GM12878 (cell line): ENCODE results near the gene TGFBRAP1. TPM values are rescaled to one million over a fixed set of nuclear protein-coding genes. Genes with fewer than 3 reads are reported as not detected.

Experiments
- ATAC-seq: fragments of 200-7000 bp; cut with Tn5 transposase; 3 replicates; pipeline ENCODE4 v1.9.1; 2020; ENCODE audit warnings: mild to moderate bottlenecking, moderate library complexity
- BruUV-seq: library from RNA; stranded (reverse); fragments of 400-500 nt; replicated peaks from 2 replicates; lab custom pipeline; 2021; lab: Mats Ljungman, UMichigan
- CTCF ChIA-PET: fragments of 300-600 bp; sonication (Branson Sonifier 250); formaldehyde crosslinking; extraction: SDS; loops from one replicate; lab custom pipeline; 2021; ENCODE audit warnings: inconsistent platforms; lab: Yijun Ruan, JAX
- POLR2A ChIA-PET: fragments of 350-600 bp; formaldehyde crosslinking; extraction: SDS; loops from one replicate; lab custom pipeline; 2021; ENCODE audit warnings: inconsistent platforms; lab: Charles Lee
- RAD21 ChIA-PET: fragments of 300-600 bp; sonication (Branson Sonifier 250); formaldehyde crosslinking; loops from one replicate; lab custom pipeline; 2023; ENCODE audit warnings: antibody characterized with exemption; ENCODE audit not compliant: unreplicated experiment; lab: Charles Lee
- SMC1A ChIA-PET: fragments of 300-600 bp; sonication (Branson Sonifier 250); formaldehyde crosslinking; loops from one replicate; lab custom pipeline; 2023; ENCODE audit not compliant: unreplicated experiment, uncharacterized antibody; lab: Charles Lee
- DNase-seq: peaks from one replicate; pipeline ENCODE4 v3.0.0-alpha.2; 2011; ENCODE audit warnings: low read depth, low spot score
- FAIRE-seq: peaks from 3 replicates; lab custom pipeline; 2011; peaks lifted over from hg19 to GRCh38; lab: Jason Lieb, UNC
- H2AFZ ChIP-seq: 2 replicates; pipeline ENCODE4 v1.6.0; 2011; ENCODE audit warnings: low read depth, low read length, control low read depth; ENCODE audit not compliant: control insufficient read depth
- H3K27ac ChIP-seq: 2 replicates; pipeline ENCODE4 v1.5.1; 2011; ENCODE audit warnings: control low read depth; ENCODE audit not compliant: control insufficient read depth, insufficient read depth
- H3K27me3 ChIP-seq, 2 experiments: replicated peaks in 1 of 2; 2 replicates each; pipeline versions ENCODE4 v1.6.0 to v1.6.1; 2011; ENCODE audit warnings: low read length in 1 of 2; ENCODE audit not compliant: control insufficient read depth in 2 of 2, insufficient read depth in 2 of 2
- H3K36me3 ChIP-seq, 2 experiments: 2 replicates each; pipeline ENCODE4 v1.5.1; 2011; ENCODE audit warnings: low read length in 1 of 2; ENCODE audit not compliant: control insufficient read depth in 2 of 2, insufficient read depth in 2 of 2
- H3K4me1 ChIP-seq: 2 replicates; pipeline ENCODE4 v1.6.1; 2011; ENCODE audit warnings: mild to moderate bottlenecking, low read length, moderate library complexity, mixed read lengths; ENCODE audit not compliant: control insufficient read depth, insufficient read depth
- H3K4me2 ChIP-seq: 2 replicates; pipeline ENCODE4 v1.6.0; 2011; ENCODE audit warnings: control low read depth; ENCODE audit not compliant: control insufficient read depth, insufficient read depth
- H3K4me3 ChIP-seq: fragments of 200-600 bp; sonication (generic); 2 replicates; pipeline ENCODE4 v1.5.1; 2016
- H3K79me2 ChIP-seq: 2 replicates; pipeline ENCODE4 v1.6.0; 2011; ENCODE audit warnings: low read length; ENCODE audit not compliant: control insufficient read depth, insufficient read depth
- H3K9ac ChIP-seq: 2 replicates; pipeline ENCODE4 v1.8.0; 2011; ENCODE audit warnings: low read length, control low read depth, mixed read lengths; ENCODE audit not compliant: control insufficient read depth, insufficient read depth
- H3K9me3 ChIP-seq: replicated peaks from 3 replicates; pipeline ENCODE4 v1.5.1; 2011; ENCODE audit warnings: mild to moderate bottlenecking, low read length; ENCODE audit not compliant: control insufficient read depth, insufficient read depth
- H4K20me1 ChIP-seq: 2 replicates; pipeline ENCODE4 v1.6.0; 2011; ENCODE audit not compliant: control insufficient read depth, insufficient read depth
- CREM ChIP-seq: IDR thresholded peaks from 2 replicates; pipeline ENCODE4 v1.6.1; 2014; ENCODE audit warnings: antibody characterized with exemption, low read depth
- IRF4 ChIP-seq: IDR thresholded peaks from 2 replicates; pipeline ENCODE4 v1.6.1; 2011; ENCODE audit warnings: low read depth, low read length
- LARP7 ChIP-seq: fragments of 450-650 bp; IDR thresholded peaks from 2 replicates; pipeline ENCODE4 v1.6.1; 2017; ENCODE audit warnings: mild to moderate bottlenecking
- NR2F1 ChIP-seq: fragments of 450-650 bp; conservative IDR thresholded peaks from 2 replicates; pipeline ENCODE4 v1.6.1; 2017; ENCODE audit warnings: mild to moderate bottlenecking
- RELA ChIP-seq: fragments of 450-650 bp; IDR thresholded peaks from 2 replicates; pipeline ENCODE4 v1.8.0; 2014; ENCODE audit warnings: borderline replicate concordance; ENCODE audit not compliant: partially characterized antibody
- REST ChIP-seq: IDR thresholded peaks from 2 replicates; pipeline ENCODE4 v1.6.1; 2012; ENCODE audit warnings: mild to moderate bottlenecking, low read depth, low read length
- RFX5 ChIP-seq: IDR thresholded peaks from 2 replicates; pipeline ENCODE4 v1.6.1; 2011; ENCODE audit warnings: low read depth, low read length, improper control_type of control experiment
- ZNF217 ChIP-seq: fragments of 450-650 bp; IDR thresholded peaks from 2 replicates; pipeline ENCODE4 v1.6.1; 2017; ENCODE audit warnings: antibody characterized with exemption, mild to moderate bottlenecking
- WGBS: methylation state at CpG from one replicate; pipeline ENCODE4 v1.1.6; 2016; ENCODE audit warnings: low lambda C conversion rate; ENCODE audit not compliant: insufficient replicate concordance, insufficient coverage; ENCODE audit errors: missing lambda C conversion rate; 5-methylcytosine and 5-hydroxymethylcytosine counted together
- in situ Hi-C: fragments of 300-500 bp; cut with MboI; formaldehyde crosslinking; loops from 9 replicates; pipeline ENCODE4 v1.14.3; 2018; ENCODE audit warnings: mixed read lengths
- intact Hi-C: fragments of 100-400 bp; cut with micrococcal nuclease; formaldehyde crosslinking; loops from one replicate; pipeline ENCODE4 v1.14.2; 2022; ENCODE audit not compliant: unreplicated experiment
- polyA plus RNA-seq, 11 experiments: library from polyadenylated mRNA; depleted of rRNA in 4 of 11; unstranded in 6 of 11; stranded (reverse) in 5 of 11; fragments of >200 nt; fragmentation: Nextera tagmentation in 4 of 11; fragmentation: Illumina TruSeq in 1 of 11; extraction: Ambion mirVana in 4 of 11; extraction: Trizol in 1 of 11; gene quantifications; 1 replicate in 1 of 11; 2 replicates in 10 of 11; pipeline versions ENCODE4 v1.2.1 to v1.2.3, GENCODE V29; 2011 to 2016; ENCODE audit warnings: inconsistent platforms in 2 of 11, missing spikeins in 2 of 11, low read depth in 1 of 11
- total RNA-seq, 4 experiments: library from RNA; depleted of rRNA in 3 of 4; stranded (reverse); fragments of >200 nt in 3 of 4; fragmentation: Illumina TruSeq in 1 of 4; extraction: Trizol in 1 of 4; gene quantifications; 2 replicates each; pipeline versions ENCODE4 v1.2.1 to v1.2.3, GENCODE V29; 2013 to 2021

Gene TGFBRAP1
- total and polyA plus RNA-seq, 10 of the 15 experiments (the other 5 are each of a cell fraction or from before 2014, with no cell fraction given): 7.9 to 37.4 (median 23.7) TPM

- H3K27me3 ChIP-seq: no peaks in the 10 kb centered on the region
- H3K4me3 ChIP-seq: no peak overlapping the region
- H3K27ac ChIP-seq: no peak overlapping the region
- ATAC-seq (no peak), FAIRE-seq (no peak), DNase-seq (no peak)
- no peaks in the 10 kb centered on the region; the same call in 2 of the 3 replicates for H3K9me3 ChIP-seq
- H3K9ac ChIP-seq: no peak overlapping the region
- WGBS: 72% methylated on average over 7 of the region's 7 CpGs
- SMC1A ChIA-PET: no interaction called here
- intact Hi-C loops (no loop called here), in situ Hi-C loops (no loop called here)
- peaks cover 35% of the 10 kb centered on the region for H3K79me2 ChIP-seq
- peaks cover 1% of the 10 kb centered on the region; the same call in 1 of the 2 replicates for H3K4me1 ChIP-seq
- BruUV-seq: no TSS peak
- H4K20me1 ChIP-seq: no peaks in the 10 kb centered on the region
- CTCF ChIA-PET: no interaction called here
- no peak overlapping the region for H3K4me2 ChIP-seq
- no peak for TF ChIP-seq RELA
- no peak for TF ChIP-seq LARP7
- TF ChIP-seq NR2F1: no peak
- TF ChIP-seq IRF4: no peak
- no peak for TF ChIP-seq RFX5
- TF ChIP-seq REST: no peak
- TF ChIP-seq ZNF217: no peak
- TF ChIP-seq CREM: no peak
- no peak overlapping the region for H2AFZ ChIP-seq
- H3K36me3 ChIP-seq: peaks cover 6 to 10% of the 10 kb centered on the region in 2 experiments; a peak in 3 of 4 replicates
- POLR2A ChIA-PET: no interaction called here
- RAD21 ChIA-PET: no interaction called here
Observed at GRCh38 chr2:105307146-105307545, 22.4 kb downstream of the TGFBRAP1 start.
